NCI-H128 (cell line): ENCODE data around the gene SNRPD2.
"Not testable (repeated sequence)": the region's sequence is repeated elsewhere in the genome, so short reads cannot be mapped to it uniquely, and the experiment has no call there.

Source experiments
- DNase-seq: peaks from one replicate; lab custom pipeline; 2025; ENCODE audit not compliant: unreplicated experiment; lab: John Stamatoyannopoulos, UW

The SNRPD2 gene

DNA sequence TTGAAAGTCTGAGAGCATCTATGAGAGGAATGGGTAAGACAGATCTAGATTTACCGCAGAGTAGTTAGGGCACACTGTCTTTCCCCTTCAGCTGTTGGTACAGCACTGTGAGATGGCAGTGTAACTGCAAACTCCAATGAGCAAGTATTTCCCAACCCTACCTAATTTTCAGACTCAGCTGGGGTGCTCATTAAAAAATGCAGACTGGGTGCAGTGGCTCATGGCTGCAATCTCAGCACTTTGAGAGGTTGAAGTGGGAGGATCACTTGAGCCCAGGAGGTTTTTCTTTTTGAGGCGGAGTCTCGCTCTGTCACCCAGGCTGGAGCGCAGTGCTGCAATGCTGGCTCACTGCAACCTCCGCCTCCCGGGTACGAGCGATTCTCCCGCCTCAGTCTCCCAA, 13.4 kb upstream of the SNRPD2 start:
- DNase-seq, result no peak

DNA sequence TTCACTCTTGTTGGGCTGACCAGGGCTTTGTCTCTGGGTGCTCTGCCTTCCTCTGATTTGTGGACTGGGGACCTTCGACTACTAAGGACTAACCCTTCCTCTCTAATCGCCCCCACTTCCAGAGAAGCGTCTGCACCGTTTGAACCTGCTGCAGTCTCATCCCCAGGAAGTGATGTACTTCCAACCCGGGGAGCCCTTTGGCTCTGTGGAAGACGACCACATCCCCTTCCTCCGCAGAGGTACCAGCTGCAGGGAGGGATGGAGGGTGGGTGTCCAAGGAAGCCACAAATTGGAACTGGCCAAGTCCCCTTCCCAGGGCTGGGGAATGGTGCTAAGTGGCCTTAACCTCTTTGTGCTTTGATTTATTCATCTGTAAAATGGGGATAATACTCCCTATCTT, 9.9 kb upstream of the SNRPD2 start:
- DNase-seq, result no peak

DNA sequence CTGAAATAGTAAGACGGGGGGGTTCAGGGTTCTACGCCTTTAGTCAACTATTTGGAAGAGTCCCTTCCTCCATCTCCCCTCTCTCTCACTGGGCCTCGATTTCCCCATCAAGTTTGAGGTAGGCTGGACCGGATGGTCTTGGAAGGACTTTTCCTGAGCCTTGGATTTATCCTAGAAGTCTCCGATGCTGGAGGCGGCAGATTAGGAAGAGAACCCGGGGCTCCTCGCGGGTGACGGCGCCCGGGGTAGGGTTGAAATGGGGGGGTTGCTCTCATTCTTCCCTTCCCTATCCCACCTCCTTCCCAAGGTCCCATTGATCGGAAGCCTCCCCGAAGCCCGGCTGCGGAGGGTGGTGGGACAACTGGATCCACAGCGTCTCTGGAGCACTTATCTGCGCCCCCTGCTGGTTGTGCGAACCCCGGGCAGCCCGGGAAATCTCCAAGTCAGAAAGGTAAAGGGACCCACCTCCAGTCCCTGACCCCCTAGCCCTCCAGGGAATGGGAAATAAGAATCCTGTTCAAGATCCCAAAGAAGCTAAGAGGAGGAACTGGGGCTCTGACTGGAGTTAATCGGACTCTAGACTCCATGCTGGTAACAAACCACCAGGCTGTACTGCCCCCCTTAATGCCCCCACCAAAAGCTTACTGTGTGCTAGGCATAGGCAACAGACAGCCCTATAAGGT, 1.5 kb upstream of the SNRPD2 start:
- peak; percentile 49 for DNase-seq

DNA sequence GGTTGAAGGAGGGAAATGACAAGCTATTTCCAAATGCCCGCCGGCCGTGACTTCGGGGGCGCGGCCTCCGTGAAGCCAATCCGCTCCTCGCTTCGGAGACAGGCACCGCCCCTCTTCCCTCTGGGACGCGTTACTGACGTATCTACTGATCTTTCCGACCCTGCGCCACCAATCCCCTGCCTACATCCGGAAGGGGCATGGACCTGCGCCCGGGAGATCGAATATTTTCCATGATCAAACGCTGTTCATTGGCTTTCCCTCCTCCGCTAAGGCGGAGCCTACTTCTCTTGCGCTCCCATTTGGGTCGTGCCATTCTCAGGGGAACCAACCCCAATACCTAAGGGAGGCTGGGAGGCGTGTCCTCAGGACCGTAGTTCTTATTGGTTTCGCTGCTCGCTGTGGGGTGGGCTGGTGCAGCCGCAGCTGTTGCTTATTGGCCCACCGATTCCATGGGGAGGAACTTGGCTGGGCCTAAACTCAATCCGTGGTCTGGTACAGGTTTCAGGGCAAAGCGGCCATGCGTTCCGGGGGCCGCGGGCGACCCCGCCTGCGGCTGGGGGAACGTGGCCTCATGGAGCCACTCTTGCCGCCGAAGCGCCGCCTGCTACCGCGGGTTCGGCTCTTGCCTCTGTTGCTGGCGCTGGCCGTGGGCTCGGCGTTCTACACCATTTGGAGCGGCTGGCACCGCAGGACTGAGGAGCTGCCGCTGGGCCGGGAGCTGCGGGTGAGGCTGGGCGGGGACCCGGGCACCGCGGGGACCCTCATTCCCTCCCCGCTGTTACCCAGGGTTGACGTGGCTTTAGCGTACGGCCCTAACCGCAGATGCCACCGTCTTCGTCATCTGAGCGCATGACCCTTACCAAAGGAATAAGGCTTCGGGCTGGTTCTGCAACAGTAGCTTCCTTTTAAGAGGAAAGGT, 693 bp upstream of the SNRPD2 start, which contains the start of gene QPCTL:
Gene QPCTL (plus strand): TSS at position 480 of the 919 bp plus-strand sequence. CDS start 38 bp downstream, at position 518.
- peak; percentile 98 for DNase-seq

DNA sequence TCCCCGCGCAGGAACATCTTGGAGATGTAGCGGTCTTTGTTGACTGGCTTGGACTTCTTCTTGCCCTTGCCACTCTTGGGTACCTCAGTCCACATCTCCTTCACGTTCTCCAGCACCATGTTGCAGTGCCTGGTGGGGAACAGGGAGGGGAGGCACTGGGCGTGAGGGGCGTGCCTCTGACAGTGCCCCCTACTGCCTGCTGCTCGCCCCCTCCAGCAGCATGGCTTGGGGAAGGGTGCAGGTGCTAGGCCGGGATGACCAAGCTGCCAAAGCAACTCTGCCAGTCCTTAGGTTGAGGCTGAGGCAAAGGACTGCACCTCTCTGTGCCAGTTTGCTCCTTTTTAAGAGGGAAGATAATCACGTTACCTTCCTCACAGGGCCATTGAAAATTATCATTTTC, 4.2 kb downstream of the SNRPD2 start:
- DNase-seq, result no peak

DNA sequence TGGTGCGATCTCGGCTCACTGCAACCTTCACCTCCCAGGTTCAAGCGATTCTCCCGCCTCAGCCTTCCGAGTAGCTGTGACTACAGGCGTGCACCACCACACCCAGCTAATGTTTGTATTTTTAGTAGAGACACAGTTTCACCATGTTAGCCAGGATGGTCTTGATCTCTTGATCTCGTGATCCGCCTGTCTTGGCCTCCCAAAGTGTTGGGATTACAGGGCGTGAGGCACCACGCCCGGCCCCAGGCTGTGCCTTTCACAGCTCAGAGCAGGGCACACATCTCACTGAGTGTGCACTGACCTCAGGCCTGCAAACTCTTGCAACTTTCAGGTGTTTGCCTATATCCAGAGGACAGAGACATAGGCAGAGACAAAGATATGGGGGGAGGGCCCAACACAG, 6.7 kb downstream of the SNRPD2 start:
- DNase-seq, result not testable (repeated sequence)

DNA sequence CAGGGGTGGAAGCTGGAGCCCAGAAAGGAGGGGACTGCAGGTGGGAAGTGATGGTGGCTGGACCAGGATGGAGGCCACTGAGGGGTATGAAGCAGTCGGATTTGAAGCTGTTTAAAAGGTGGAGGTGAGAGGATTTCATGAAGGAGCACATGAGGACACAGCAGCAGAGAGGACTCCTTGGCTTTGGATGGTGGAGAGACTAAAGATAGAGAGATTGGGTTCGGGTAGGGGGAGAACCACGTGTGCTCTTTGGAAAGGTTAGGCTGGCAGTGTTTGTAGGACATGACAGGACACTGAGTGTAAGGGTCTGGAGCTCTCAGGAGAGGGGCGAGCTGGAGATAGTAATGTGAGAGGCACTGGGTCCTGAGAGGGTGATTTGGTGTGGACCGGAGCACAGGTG, 8.8 kb downstream of the SNRPD2 start:
- no peak for DNase-seq

DNA sequence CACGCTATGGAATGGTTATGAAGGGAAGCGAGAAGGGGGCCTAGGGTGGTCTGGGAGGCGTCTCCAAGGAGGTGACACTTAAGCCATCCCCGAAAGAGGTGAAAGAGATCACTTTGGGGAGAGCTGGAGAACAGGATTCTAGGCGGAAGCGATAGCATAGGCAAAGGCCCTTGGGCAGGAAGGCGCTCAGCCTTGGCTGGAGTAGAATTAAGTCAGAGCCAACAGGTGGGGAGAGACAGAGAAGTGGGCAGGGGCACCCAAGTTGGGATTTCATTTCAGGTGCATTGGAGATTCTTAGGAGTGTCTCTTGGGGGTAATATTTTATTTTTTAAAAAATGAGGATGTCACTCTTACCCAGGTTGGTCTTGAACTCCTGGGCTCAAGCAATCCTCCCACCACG, 9.6 kb downstream of the SNRPD2 start:
- DNase-seq, result no peak

DNA sequence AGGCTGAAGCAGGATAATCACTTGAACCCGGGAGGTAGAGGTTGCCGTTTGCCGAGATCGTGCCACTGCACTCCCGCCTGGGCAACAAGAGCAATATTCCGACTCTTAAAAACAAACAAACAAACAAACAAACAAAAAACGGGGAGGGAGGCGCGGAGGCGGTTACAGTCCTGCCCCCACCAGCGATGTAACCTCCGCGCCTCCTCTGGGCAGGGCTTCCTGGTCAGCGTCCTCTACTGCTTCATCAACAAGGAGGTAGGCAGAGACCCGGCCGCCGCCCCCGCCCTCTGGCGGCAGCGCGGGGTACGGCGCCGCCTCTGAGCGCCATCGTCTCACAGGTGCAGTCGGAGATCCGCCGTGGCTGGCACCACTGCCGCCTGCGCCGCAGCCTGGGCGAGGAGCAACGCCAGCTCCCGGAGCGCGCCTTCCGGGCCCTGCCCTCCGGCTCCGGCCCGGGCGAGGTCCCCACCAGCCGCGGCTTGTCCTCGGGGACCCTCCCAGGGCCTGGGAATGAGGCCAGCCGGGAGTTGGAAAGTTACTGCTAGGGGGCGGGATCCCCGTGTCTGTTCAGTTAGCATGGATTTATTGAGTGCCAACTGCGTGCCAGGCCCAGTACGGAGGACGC, 10.2 kb downstream of the SNRPD2 start:
- peak; percentile 73 for DNase-seq

DNA sequence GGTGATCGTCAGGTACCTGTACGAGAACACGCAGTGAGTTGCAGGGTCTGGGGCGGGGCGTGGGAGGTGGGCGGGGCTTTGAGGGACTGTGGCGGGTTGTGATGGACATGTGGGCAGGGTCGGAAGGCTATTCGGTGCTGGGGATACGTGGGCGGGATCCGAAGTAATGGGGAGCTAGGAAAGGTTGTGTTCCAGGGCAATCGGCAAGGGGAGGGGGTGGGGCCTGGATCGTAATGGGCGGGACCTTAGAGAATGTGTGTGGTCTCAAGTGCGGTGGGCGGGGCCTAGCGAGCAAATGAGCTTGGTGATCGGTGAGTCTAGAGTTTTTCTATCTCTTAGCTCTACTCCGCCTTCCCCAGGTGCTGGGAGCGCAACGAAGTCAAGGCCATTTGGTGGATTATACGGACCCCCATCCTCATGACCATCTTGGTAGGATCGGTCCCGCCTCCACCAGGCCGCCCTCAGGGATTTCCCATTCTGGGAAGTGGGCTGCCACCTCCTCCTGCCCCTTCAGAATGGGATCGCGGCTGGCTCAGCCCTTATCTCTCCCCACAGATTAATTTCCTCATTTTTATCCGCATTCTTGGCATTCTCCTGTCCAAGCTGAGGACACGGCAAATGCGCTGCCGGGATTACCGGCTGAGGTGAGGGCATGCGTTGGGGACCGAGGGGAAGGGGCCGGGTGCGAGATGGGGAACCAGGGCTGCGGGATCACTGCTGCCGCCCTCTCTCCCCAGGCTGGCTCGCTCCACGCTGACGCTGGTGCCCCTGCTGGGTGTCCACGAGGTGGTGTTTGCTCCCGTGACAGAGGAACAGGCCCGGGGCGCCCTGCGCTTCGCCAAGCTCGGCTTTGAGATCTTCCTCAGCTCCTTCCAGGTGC, 14.2 kb downstream of the SNRPD2 start:
- peak; percentile 55 for DNase-seq

DNA sequence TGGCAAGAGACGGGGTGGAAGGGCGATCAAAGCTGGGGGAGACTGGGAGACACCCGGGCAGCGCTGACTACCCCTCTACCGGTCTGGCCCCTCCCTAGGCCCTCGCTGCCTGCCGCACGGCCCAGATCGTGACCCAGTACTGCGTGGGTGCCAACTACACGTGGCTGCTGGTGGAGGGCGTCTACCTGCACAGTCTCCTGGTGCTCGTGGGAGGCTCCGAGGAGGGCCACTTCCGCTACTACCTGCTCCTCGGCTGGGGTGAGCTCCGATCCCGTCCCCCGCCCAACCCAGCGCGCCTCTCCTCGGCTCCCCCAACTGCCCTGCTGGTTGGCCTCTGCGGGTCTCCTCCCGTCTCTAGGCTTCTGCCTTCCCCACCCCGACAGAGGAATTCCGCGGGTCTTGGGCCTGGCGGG, 14.9 kb downstream of the SNRPD2 start:
- no peak for DNase-seq

DNA sequence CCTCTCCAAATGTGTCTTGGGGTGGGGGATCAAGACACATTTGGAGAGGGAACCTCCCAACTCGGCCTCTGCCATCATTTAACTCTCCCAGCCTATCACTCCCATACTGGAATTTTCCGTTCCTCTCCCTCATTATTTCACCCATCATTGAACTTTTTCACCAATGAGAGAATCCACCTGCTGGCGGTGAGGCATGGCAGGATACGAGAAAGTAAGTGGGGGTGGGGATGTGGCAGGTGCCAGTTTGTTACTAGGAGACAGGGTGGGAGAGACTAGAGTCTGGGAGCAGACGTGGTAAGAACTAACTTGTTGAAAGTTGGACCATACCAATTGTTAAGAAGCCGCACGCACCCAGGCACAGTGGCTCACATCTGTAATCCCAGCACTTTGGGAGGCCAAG, 16.8 kb downstream of the SNRPD2 start:
- DNase-seq, result no peak

DNA sequence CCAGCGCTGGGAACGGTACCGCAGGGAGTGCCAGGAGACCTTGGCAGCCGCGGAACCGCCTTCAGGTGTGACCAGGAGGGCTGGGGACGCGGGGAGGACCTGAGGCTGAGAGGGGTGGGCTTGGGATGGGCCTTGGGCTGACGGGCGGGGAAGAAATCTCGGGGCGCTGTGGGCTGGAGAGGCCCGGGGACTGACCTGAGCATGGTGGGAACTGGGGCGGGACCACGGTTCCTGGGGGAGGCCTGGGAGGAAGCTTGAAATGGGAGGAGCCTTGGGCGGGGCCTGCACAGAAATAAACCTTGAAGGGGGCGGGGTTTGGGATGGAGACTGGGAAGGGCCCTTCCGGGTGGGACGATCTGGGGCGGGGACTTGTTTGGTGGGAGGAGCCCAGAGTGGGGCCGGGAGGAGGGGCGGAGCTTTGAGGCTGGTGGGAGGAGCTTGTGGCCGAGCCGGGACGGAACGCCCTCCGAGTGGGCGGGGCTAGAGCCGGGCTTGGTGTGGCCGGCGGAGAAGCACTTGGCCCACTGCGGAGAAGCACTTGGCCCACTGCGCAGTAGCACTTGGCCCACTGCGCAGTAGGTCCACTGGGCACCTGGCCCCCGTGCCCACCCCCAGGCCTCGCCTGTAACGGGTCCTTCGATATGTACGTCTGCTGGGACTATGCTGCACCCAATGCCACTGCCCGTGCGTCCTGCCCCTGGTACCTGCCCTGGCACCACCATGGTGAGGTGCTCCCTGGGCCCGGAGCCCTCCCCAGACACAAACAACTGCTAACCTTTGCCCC, 20.9 kb downstream of the SNRPD2 start:
- DNase-seq, result no peak

DNA sequence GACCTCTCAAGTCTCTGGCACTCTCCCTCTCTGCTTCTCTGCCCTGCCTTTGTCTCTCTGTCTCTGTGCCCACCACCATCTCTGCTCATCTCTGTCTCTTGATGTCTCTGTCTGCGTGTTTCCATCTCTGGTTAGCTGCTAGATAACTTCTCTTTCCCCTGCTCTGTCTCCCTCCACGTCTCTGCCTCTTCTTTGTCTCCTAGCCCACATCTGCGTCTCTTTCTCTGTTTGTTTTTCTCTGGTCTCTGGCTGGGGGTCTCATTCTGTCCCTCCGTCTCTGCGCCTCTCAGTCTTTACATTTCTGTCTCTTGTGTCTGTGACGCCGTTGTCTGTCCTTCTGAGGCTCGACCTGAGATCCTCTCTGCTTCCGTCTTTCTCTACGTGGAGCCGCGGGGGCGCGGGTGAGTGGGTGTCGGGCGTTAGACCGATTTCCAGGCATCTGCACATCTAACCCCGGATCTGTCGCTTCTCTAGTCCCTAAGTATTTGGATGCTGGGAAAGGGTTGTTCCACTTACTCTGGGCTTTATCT, 23.3 kb downstream of the SNRPD2 start:
- no peak for DNase-seq

DNA sequence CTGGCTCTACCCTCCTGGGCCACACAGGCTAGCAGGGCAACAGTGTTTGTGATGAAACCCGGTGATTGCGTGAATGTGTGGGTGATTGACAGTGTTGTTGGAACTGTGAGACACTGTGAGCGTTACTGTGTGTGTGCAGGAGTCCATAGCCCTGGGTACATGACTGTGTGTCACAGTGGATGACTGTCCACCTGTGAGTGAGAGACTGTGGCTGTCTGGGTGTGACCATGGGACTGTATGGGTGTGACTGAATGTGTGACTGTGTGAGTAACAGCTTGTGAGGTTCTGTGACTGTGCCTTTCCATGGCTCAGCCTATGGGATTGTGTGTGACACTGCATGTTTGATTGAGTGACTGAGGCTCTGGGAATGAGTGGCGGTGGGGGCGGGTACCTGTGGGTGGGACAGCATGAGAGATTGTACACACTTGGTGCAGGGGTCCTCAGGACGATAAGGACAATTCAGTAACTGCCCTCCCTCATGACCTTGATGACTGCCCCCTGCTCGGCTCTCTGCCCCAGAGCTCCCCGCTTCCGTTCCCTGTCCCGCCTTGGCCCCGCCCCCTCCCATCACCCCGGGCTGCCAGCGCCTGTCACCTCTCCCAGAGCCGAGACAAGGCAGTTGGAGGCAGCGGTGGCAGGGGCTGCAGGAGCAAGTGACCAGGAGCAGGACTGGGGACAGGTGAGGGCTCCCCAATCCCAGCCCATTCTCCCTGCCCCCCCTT, 24.0 kb downstream of the SNRPD2 start, which contains the start of gene GIPR:
Gene GIPR (plus strand): TSS at position 602 of the 722 bp plus-strand sequence. CDS start 1,300 bp downstream, outside the sequence.
- DNase-seq, result no peak

DNA sequence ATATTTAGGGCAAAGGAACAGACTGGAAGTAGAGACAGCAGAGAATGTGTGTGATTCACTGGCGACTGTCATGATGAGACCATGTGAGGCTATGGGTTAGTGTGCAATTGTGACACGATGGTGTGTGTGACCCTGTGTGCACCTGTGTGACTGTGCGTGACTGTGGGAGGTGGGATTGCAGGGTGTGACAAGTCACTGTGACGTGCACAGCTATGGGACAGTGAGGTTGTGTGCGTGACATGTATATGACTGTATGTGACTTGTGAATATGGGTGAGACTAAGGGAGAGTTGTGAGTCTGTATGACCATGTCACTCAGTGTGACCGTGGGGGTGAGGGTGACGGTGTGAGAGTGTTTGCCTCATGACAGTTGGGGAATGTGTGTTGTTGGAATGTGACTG, 27.2 kb downstream of the SNRPD2 start:
- no peak for DNase-seq

DNA sequence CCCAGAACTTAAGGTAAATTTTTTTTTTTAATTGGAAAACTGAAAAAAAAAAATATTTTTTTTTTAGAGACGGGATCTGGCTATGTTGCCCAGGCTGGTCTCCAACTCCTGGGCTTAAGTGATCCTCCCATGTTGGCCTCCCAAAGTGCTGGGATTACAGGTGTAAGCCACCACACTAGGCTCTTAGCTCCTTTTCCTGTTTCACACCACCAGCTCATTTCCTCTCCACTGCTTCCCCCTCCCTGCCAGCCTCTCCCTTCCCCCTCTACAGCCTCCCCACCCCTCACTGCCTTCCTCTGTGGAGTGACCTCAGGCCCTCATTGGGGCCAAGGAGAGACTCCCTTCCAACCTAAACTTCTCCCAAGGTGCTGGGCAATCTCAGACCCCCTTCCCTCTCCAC, 28.0 kb downstream of the SNRPD2 start:
- no peak for DNase-seq

DNA sequence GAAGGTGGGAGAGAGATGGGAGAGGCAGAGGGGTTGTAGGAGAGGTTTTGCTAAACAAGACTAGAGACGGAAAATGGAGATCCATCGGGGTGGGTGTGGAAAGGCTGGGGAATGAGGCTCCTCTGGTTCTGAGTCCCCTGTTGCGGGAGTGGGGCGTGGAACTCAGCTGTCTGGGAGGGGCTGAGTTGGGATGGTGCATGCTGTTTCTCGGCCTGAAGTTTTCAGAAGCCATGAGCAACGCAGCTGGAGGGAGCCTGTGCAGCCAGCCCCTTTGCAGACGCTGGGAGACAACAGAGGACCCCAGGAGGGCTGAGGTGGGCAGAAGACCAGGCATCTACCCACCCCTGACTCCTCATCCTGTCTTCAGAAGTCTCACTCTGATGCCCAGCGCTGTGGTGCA, 31.1 kb downstream of the SNRPD2 start:
- DNase-seq, result no peak
